Smooth muscle cell (in vitro differentiated cells): ENCODE data around the gene NXN. TPM values are rescaled to one million over a fixed set of nuclear protein-coding genes. Genes with fewer than 3 reads are reported as not detected.

Experiments
- DNase-seq: peaks from one replicate; lab custom pipeline; 2025; ENCODE audit not compliant: unreplicated experiment; lab: John Stamatoyannopoulos, UW
- H2AFZ ChIP-seq: fragments of 200-600 bp; sonication (generic); 2 replicates; pipeline ENCODE4 v1.6.0; 2016; ENCODE audit warnings: antibody characterized with exemption, low read depth, mild to moderate bottlenecking
- H3F3A ChIP-seq: fragments of 200-600 bp; sonication (generic); 2 replicates; pipeline ENCODE4 v1.6.0; 2017; ENCODE audit warnings: antibody characterized with exemption, low read depth
- H3K27ac ChIP-seq: fragments of 200-600 bp; sonication (generic); 2 replicates; pipeline ENCODE4 v1.5.1; 2016; ENCODE audit warnings: low read depth, mild to moderate bottlenecking
- H3K27me3 ChIP-seq: fragments of 200-600 bp; sonication (generic); 2 replicates; pipeline ENCODE4 v1.6.1; 2016; ENCODE audit warnings: low read depth, mild to moderate bottlenecking
- H3K36me3 ChIP-seq: fragments of 200-600 bp; sonication (generic); 2 replicates; pipeline ENCODE4 v1.5.1; 2016; ENCODE audit warnings: low read depth
- H3K4me1 ChIP-seq: fragments of 200-600 bp; sonication (generic); 2 replicates; pipeline ENCODE4 v1.5.1; 2016; ENCODE audit warnings: low read depth
- H3K4me2 ChIP-seq: fragments of 200-600 bp; sonication (generic); 2 replicates; pipeline ENCODE4 v1.6.0; 2016; ENCODE audit warnings: mild to moderate bottlenecking
- H3K4me3 ChIP-seq: fragments of 200-600 bp; sonication (generic); 2 replicates; pipeline ENCODE4 v1.5.1; 2016; ENCODE audit warnings: mild to moderate bottlenecking
- H3K79me2 ChIP-seq: fragments of 200-600 bp; sonication (generic); 2 replicates; pipeline ENCODE4 v1.6.0; 2016; ENCODE audit warnings: low read depth, mild to moderate bottlenecking
- H3K9ac ChIP-seq: fragments of 200-600 bp; sonication (generic); 2 replicates; pipeline ENCODE4 v1.6.0; 2016; ENCODE audit warnings: low read depth
- H3K9me3 ChIP-seq: fragments of 200-600 bp; sonication (generic); replicated peaks from 2 replicates; pipeline ENCODE4 v1.5.1; 2016; ENCODE audit warnings: low read depth
- H4K20me1 ChIP-seq: fragments of 200-600 bp; sonication (generic); 2 replicates; pipeline ENCODE4 v1.6.0; 2016; ENCODE audit warnings: low read depth
- WGBS: methylation state at CpG from one replicate; pipeline ENCODE4 v1.1.7; 2016; ENCODE audit warnings: low lambda C conversion rate; 5-methylcytosine and 5-hydroxymethylcytosine counted together
- polyA plus RNA-seq: library from polyadenylated mRNA; unstranded; fragments of >200 nt; fragmentation: Nextera tagmentation; extraction: Ambion mirVana; gene quantifications from 2 replicates; pipeline ENCODE4 v1.2.1, GENCODE V29; 2016
- total RNA-seq: library from RNA; depleted of rRNA; stranded (reverse); fragments of >200 nt; gene quantifications from 2 replicates; pipeline ENCODE4 v1.2.3, GENCODE V29; 2014
- TF ChIP-seq, protein P1 (sequence below): fragments of 200-600 bp; sonication (generic); IDR thresholded peaks from 2 replicates; pipeline ENCODE4 v1.5.1; 2017; ENCODE audit warnings: borderline replicate concordance, mild to moderate bottlenecking, antibody characterized with exemption; ENCODE audit not compliant: insufficient read depth, poor library complexity, severe bottlenecking

Gene NXN
- total and polyA plus RNA-seq, 2 experiments from 2014 or later: 58.3 to 78.6 TPM

DNA sequence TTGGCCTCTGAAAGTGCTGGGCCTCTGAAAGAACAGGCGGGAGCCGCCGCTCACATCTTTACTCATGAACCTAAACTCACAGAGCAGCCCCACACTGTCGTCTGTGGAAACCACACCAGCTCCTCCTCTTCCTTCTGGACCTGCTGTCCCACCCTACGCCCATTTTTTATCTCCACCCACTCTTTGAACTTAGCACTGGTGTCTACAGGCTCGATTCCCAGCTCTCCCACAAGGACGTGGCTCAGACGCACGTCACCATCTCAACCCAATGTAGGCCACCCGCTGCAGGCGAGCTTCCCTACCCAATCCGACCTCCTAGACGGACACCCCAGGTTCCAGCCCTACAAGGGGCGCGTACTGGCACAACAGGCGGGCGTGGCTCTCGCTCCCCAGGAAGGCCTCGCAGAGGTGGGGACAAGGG lies 62.2 kb downstream of the NXN start:
- no peak overlapping the region for H3K4me3 ChIP-seq
- no peak overlapping the region for H2AFZ ChIP-seq
- WGBS: 77% methylated on average over 19 of the region's 19 CpGs

DNA sequence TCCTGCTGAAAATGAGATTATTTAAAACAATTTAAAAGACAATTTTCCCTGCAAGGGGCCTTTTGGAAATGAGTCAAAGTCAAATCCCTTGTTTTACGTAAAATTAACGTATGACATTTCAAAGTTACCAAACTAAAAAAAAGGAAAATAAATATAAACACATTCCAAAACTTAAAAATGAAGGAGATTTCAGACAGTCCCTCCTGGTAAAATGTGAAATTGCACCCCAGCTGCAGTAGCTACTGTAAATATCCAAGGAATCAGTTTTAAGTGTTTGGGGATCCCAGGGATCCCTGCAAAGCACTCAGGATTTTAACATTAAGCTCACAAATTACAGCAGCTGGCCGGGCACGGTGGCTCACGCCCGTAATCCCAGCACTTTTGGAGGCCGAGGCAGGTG lies 63.3 kb downstream of the NXN start:
- Histone ChIP-seq H4K20me1 (peaks cover 24% of the 10 kb centered on the region), H3F3A (peaks cover 12% of the 10 kb centered on the region), H3K4me2 (no peak overlapping the region), H3K79me2 (peaks cover 99% of the 10 kb centered on the region), H2AFZ (no peak overlapping the region), H3K36me3 (no peaks in the 10 kb centered on the region), H3K9ac (no peak overlapping the region), H3K27ac (peak overlapping the region; percentile 29), H3K4me3 (no peak overlapping the region), H3K4me1 (peaks cover 13% of the 10 kb centered on the region), H3K27me3 (no peaks in the 10 kb centered on the region), H3K9me3 (no peaks in the 10 kb centered on the region)
- TF ChIP-seq, protein P1, sequence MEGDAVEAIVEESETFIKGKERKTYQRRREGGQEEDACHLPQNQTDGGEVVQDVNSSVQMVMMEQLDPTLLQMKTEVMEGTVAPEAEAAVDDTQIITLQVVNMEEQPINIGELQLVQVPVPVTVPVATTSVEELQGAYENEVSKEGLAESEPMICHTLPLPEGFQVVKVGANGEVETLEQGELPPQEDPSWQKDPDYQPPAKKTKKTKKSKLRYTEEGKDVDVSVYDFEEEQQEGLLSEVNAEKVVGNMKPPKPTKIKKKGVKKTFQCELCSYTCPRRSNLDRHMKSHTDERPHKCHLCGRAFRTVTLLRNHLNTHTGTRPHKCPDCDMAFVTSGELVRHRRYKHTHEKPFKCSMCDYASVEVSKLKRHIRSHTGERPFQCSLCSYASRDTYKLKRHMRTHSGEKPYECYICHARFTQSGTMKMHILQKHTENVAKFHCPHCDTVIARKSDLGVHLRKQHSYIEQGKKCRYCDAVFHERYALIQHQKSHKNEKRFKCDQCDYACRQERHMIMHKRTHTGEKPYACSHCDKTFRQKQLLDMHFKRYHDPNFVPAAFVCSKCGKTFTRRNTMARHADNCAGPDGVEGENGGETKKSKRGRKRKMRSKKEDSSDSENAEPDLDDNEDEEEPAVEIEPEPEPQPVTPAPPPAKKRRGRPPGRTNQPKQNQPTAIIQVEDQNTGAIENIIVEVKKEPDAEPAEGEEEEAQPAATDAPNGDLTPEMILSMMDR: no peak
- 79% methylated on average over 7 of the region's 7 CpGs for WGBS
- DNase-seq: no peak

More for the DNA sequence above, 62.2 kb downstream of the NXN start:
- no peaks in the 10 kb centered on the region for H3K36me3 ChIP-seq
- H3K27ac ChIP-seq: peak overlapping the region; percentile 56
- peaks cover 8% of the 10 kb centered on the region for H3F3A ChIP-seq
- peaks cover 35% of the 10 kb centered on the region for H4K20me1 ChIP-seq
- peaks cover 13% of the 10 kb centered on the region for H3K4me1 ChIP-seq
- H3K4me2 ChIP-seq: no peak overlapping the region
- TF ChIP-seq, protein P1: no peak
- H3K27me3 ChIP-seq: no peaks in the 10 kb centered on the region
- peaks cover 100% of the 10 kb centered on the region for H3K79me2 ChIP-seq
- no peaks in the 10 kb centered on the region for H3K9me3 ChIP-seq
- DNase-seq: no peak
- H3K9ac ChIP-seq: no peak overlapping the region

DNA sequence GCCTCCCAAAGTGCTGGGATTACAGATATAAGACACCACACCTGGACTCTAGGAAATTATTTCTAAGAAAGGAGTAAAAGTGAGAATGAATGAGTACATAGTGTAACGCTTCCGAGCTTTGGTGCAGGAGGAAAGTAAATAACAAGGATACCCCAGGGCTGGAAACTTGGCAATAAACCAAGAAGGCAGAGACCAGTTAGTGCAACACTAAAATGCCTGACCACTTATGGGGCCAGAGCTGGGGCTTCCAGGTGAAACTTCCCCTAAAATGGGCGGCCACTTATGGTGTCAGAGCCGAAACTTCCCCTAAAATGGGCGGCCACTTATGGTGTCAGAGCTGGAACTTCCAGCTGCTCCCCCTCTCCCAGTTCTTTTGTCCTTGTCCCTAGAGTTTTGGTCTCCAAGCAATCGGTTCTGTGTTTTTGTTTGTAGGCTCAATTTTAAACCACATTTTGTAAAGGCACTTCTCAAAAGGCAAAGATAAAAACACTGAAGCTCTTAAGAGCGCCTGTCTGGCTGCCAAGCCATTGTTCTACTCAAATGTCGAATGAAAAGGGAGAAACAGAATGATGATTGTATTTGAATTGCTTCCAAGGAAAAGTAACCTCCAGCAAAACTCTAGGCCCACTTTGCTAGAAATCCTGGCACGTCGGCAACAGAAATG lies 63.9 kb downstream of the NXN start:
- H3K4me1 ChIP-seq: peaks cover 18% of the 10 kb centered on the region
- H3F3A ChIP-seq: peaks cover 15% of the 10 kb centered on the region
- H3K4me2 ChIP-seq: no peak overlapping the region
- TF ChIP-seq, protein P1: no peak
- H3K36me3 ChIP-seq: no peaks in the 10 kb centered on the region
- H4K20me1 ChIP-seq: peaks cover 18% of the 10 kb centered on the region
- H3K9ac ChIP-seq: no peak overlapping the region
- DNase-seq: no peak
- H3K9me3 ChIP-seq: no peaks in the 10 kb centered on the region
- no peak overlapping the region for H3K4me3 ChIP-seq
- WGBS: 74% methylated on average over 10 of the region's 10 CpGs
- peak overlapping the region; percentile 29 for H3K27ac ChIP-seq
- H3K79me2 ChIP-seq: peaks cover 93% of the 10 kb centered on the region
- H2AFZ ChIP-seq: no peak overlapping the region
- no peaks in the 10 kb centered on the region for H3K27me3 ChIP-seq

DNA sequence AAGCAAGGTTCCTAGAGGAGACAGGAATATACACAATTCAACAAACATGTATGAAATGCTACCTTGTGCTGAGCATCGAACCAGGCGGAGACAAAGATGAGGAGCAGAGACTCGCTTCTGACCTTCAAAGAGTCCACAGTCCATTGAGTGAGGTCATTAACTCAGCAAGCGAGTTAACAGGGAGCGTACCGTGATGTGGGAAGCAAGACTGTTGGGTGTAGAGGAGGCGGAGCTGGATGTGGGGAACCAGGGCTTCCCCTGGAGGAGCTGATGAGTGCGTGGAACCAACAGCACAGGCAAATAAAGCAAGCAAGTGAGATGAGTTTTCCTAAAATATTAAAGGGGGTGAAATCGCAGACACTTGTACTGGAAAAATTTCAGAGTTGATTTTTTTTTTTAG lies 65.0 kb downstream of the NXN start:
- H3K36me3 ChIP-seq: no peaks in the 10 kb centered on the region
- peaks cover 7% of the 10 kb centered on the region for H4K20me1 ChIP-seq
- DNase-seq: no peak
- H3K4me3 ChIP-seq: no peak overlapping the region
- no peaks in the 10 kb centered on the region for H3K9me3 ChIP-seq
- WGBS: 95% methylated on average over 9 of the region's 9 CpGs
- H3F3A ChIP-seq: peaks cover 24% of the 10 kb centered on the region
- H3K79me2 ChIP-seq: peaks cover 90% of the 10 kb centered on the region
- no peaks in the 10 kb centered on the region for H3K27me3 ChIP-seq
- H3K27ac ChIP-seq: no peak overlapping the region
- H2AFZ ChIP-seq: no peak overlapping the region
- H3K4me1 ChIP-seq: peaks cover 28% of the 10 kb centered on the region
- no peak overlapping the region for H3K9ac ChIP-seq
- TF ChIP-seq, protein P1: no peak
- H3K4me2 ChIP-seq: no peak overlapping the region
